HL-60 (cell line): ENCODE measurements around the gene CIDEC.
"Not testable (repeated sequence)": the region's sequence is repeated elsewhere in the genome, so short reads cannot be mapped to it uniquely, and the experiment has no call there.

Source experiments
- GABPA ChIP-seq: IDR thresholded peaks from 2 replicates; pipeline ENCODE4 v1.6.1; 2012; ENCODE audit warnings: low read depth
- POLR2AphosphoS5 ChIP-seq: IDR thresholded peaks from 2 replicates; pipeline ENCODE4 v1.6.1; 2012; ENCODE audit warnings: low read depth
- TF ChIP-seq, protein P1 (sequence below): IDR thresholded peaks from one replicate; pipeline ENCODE4 v1.5.1; 2011; ENCODE audit warnings: low read length, control low read depth, inconsistent platforms; ENCODE audit not compliant: insufficient read depth
- TF ChIP-seq, protein P2 (sequence below): IDR thresholded peaks from 2 replicates; pipeline ENCODE4 v1.6.1; 2012; ENCODE audit warnings: low read depth; ENCODE audit not compliant: insufficient replicate concordance

DNA sequence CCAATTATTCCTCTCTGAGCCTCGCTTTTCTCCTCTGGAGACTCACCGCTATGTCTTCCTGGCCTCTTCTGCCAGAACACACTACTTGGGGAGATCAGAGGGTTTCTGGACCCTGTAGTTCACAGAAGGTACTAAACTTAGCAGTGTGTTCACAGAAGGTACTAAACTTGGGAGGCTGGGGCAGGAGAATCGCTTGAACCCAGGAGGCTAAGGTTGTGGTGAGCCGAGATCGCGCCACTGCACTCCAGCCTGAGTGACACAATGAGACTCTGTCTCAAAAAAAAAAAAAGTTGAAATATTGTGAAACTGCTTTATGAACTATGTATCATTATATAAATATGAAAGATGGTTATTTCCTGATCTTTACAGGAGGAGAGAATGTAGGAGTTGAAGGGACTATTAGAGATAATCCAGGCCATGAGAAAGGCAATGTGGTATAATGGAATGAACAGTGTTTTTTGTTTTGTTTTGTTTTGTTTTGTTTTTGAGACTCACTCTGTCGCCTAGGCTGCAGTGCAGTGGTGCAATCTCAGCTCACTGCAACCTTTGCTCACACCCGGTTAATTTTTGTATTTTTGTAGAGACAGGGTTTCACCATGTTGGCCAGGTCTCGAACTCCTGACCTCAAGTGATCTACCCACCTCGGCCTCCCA, 16.8 kb upstream of the CIDEC start:
- TF ChIP-seq, protein P1, sequence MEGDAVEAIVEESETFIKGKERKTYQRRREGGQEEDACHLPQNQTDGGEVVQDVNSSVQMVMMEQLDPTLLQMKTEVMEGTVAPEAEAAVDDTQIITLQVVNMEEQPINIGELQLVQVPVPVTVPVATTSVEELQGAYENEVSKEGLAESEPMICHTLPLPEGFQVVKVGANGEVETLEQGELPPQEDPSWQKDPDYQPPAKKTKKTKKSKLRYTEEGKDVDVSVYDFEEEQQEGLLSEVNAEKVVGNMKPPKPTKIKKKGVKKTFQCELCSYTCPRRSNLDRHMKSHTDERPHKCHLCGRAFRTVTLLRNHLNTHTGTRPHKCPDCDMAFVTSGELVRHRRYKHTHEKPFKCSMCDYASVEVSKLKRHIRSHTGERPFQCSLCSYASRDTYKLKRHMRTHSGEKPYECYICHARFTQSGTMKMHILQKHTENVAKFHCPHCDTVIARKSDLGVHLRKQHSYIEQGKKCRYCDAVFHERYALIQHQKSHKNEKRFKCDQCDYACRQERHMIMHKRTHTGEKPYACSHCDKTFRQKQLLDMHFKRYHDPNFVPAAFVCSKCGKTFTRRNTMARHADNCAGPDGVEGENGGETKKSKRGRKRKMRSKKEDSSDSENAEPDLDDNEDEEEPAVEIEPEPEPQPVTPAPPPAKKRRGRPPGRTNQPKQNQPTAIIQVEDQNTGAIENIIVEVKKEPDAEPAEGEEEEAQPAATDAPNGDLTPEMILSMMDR = not testable (repeated sequence)
- not testable (repeated sequence) for TF ChIP-seq POLR2AphosphoS5, GABPA
- TF ChIP-seq, protein P2, sequence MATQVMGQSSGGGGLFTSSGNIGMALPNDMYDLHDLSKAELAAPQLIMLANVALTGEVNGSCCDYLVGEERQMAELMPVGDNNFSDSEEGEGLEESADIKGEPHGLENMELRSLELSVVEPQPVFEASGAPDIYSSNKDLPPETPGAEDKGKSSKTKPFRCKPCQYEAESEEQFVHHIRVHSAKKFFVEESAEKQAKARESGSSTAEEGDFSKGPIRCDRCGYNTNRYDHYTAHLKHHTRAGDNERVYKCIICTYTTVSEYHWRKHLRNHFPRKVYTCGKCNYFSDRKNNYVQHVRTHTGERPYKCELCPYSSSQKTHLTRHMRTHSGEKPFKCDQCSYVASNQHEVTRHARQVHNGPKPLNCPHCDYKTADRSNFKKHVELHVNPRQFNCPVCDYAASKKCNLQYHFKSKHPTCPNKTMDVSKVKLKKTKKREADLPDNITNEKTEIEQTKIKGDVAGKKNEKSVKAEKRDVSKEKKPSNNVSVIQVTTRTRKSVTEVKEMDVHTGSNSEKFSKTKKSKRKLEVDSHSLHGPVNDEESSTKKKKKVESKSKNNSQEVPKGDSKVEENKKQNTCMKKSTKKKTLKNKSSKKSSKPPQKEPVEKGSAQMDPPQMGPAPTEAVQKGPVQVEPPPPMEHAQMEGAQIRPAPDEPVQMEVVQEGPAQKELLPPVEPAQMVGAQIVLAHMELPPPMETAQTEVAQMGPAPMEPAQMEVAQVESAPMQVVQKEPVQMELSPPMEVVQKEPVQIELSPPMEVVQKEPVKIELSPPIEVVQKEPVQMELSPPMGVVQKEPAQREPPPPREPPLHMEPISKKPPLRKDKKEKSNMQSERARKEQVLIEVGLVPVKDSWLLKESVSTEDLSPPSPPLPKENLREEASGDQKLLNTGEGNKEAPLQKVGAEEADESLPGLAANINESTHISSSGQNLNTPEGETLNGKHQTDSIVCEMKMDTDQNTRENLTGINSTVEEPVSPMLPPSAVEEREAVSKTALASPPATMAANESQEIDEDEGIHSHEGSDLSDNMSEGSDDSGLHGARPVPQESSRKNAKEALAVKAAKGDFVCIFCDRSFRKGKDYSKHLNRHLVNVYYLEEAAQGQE = not testable (repeated sequence)
